NCI-H69 (cell line): ENCODE data around the gene ZNF621.
A peak's percentile ranks its signal among the peaks of the same experiment; 100 is the strongest.
"Not testable (repeated sequence)": the region's sequence is repeated elsewhere in the genome, so short reads cannot be mapped to it uniquely, and the experiment has no call there.

Experiments used
- DNase-seq: peaks from one replicate; lab custom pipeline; 2025; lab: John Stamatoyannopoulos, UW

ZNF621 gene

GRCh38 chr3:40534283-40534682 lies 9.5 kb downstream of the ZNF621 start:
- no peak for DNase-seq

- no peak for DNase-seq
Measured at GRCh38 chr3:40546816-40547215, 22.1 kb downstream of the ZNF621 start.

- DNase-seq: no peak
Measured at GRCh38 chr3:40550167-40550566, 25.4 kb downstream of the ZNF621 start.

GRCh38 chr3:40557575-40558161 lies 32.9 kb downstream of the ZNF621 start:
- no peak for DNase-seq

GRCh38 chr3:40562482-40562881 lies 37.7 kb downstream of the ZNF621 start:
- not testable (repeated sequence) for DNase-seq

- not testable (repeated sequence) for DNase-seq
Measured at GRCh38 chr3:40565629-40566028, 40.9 kb downstream of the ZNF621 start.

- DNase-seq: no peak
Measured at GRCh38 chr3:40566694-40567093, 41.9 kb downstream of the ZNF621 start.

GRCh38 chr3:40572588-40572987 lies 47.8 kb downstream of the ZNF621 start:
- no peak for DNase-seq

GRCh38 chr3:40574050-40574449 lies 49.3 kb downstream of the ZNF621 start:
- no peak for DNase-seq

GRCh38 chr3:40574661-40575060 lies 49.9 kb downstream of the ZNF621 start:
- peak; percentile 68 for DNase-seq

- no peak for DNase-seq
Measured at GRCh38 chr3:40576396-40576795, 51.6 kb downstream of the ZNF621 start.

- peak; percentile 69 for DNase-seq
Measured at GRCh38 chr3:40580494-40581091, 55.8 kb downstream of the ZNF621 start.

- DNase-seq: no peak
Measured at GRCh38 chr3:40581166-40581565, 56.4 kb downstream of the ZNF621 start.

- no peak for DNase-seq
Measured at GRCh38 chr3:40582401-40583027, 57.8 kb downstream of the ZNF621 start.

- no peak for DNase-seq
Measured at GRCh38 chr3:40583691-40584090, 58.9 kb downstream of the ZNF621 start.

GRCh38 chr3:40584625-40585189 lies 59.9 kb downstream of the ZNF621 start:
- DNase-seq: peak; percentile 58

GRCh38 chr3:40585381-40586016 lies 60.7 kb downstream of the ZNF621 start:
- no peak for DNase-seq

- DNase-seq: no peak
Measured at GRCh38 chr3:40586901-40587300, 62.1 kb downstream of the ZNF621 start.

- DNase-seq: no peak
Measured at GRCh38 chr3:40588406-40588805, 63.6 kb downstream of the ZNF621 start.
